Esophagus muscularis mucosa (tissue), 4 donors: ENCODE results near the gene BCAR1. TPM values are rescaled to one million over a fixed set of nuclear protein-coding genes. Genes with fewer than 3 reads are reported as not detected.
A peak's percentile ranks its signal among the peaks of the same experiment; 100 is the strongest.

Experiments used
- DNase-seq: peaks from one replicate; pipeline ENCODE4 v3.0.0-alpha.2; 2017; ENCODE audit errors: extremely low spot score
- H3K27ac ChIP-seq, 4 donors: fragments of 200-600 bp; sonication (generic); replicated peaks in 1 of 4; 1 replicate in 3 of 4; 2 replicates in 1 of 4; pipeline ENCODE4 v1.5.1; 2016 to 2019; ENCODE audit warnings: mild to moderate bottlenecking in 1 of 4
- H3K27me3 ChIP-seq, 4 donors: fragments of 200-600 bp; sonication (generic); one replicate each; pipeline versions ENCODE4 v1.5.1 to v1.6.0; 2016 to 2019
- H3K36me3 ChIP-seq, 4 donors: fragments of 200-600 bp; sonication (generic); one replicate each; pipeline ENCODE4 v1.5.1; 2016 to 2019
- H3K4me1 ChIP-seq, 4 donors: fragments of 200-600 bp; sonication (generic); one replicate each; pipeline ENCODE4 v1.5.1; 2016 to 2019
- H3K4me3 ChIP-seq, 4 donors: fragments of 200-600 bp; sonication (generic); 1 replicate in 2 of 4; 2 replicates in 2 of 4; pipeline ENCODE4 v1.5.1; 2016 to 2019; ENCODE audit warnings: mild to moderate bottlenecking in 4 of 4, moderate library complexity in 1 of 4
- H3K9me3 ChIP-seq, 4 donors: fragments of 200-600 bp; sonication (generic); 1 replicate in 3 of 4; 2 replicates in 1 of 4; pipeline ENCODE4 v1.5.1; 2016 to 2019
- CTCF ChIP-seq, 3 experiments: fragments of 200-600 bp in 2 of 3; fragments of 450-650 bp in 1 of 3; sonication (generic) in 2 of 3; IDR thresholded peaks; one replicate each; pipeline ENCODE4 v1.5.1; 2017 to 2019; ENCODE audit warnings: antibody characterized with exemption in 3 of 3, mild to moderate bottlenecking in 2 of 3, moderate library complexity in 1 of 3
- EP300 ChIP-seq: sonication (generic); formaldehyde crosslinking; IDR thresholded peaks from one replicate; pipeline ENCODE4 v1.6.1; 2017; ENCODE audit warnings: antibody characterized with exemption
- POLR2A ChIP-seq: fragments of 450-650 bp; IDR thresholded peaks from one replicate; pipeline ENCODE4 v1.6.1; 2017; ENCODE audit warnings: antibody characterized with exemption, moderate library complexity, mild to moderate bottlenecking, low read depth
- POLR2AphosphoS5 ChIP-seq, 2 donors: sonication (generic); formaldehyde crosslinking; IDR thresholded peaks; one replicate each; pipeline ENCODE4 v1.6.1; 2017; ENCODE audit warnings: antibody characterized with exemption in 2 of 2
- WGBS: methylation state at CpG from one replicate; pipeline ENCODE4 v1.1.5; 2018; 5-methylcytosine and 5-hydroxymethylcytosine counted together
- intact Hi-C: fragments of 100-400 bp; cut with DNase I; formaldehyde crosslinking; loops from one replicate; pipeline ENCODE4 v1.15.1; 2023
- total RNA-seq, 4 donors: library from RNA; depleted of rRNA; stranded (reverse); fragments of >200 nt; gene quantifications; one replicate each; pipeline versions ENCODE4 v1.1.0 to v1.2.1, GENCODE V29; 2016

The BCAR1 gene
- total RNA-seq, 4 donors from 2014 or later = 31.6 to 67.1 (median 54.8) TPM

GRCh38 chr16:75236736-75237397 is 14.6 kb downstream of the BCAR1 start:
- Histone ChIP-seq H3K4me3 (no peak overlapping the region), H3K36me3 (peaks cover 10 to 74% (median 57%) of the 10 kb centered on the region in 4 donors), H3K4me1 (peaks cover 51 to 64% (median 59%) of the 10 kb centered on the region in 4 donors), H3K9me3 (no peaks in the 10 kb centered on the region), H3K27ac (peak overlapping the region in 3 of 4 donors; percentile 14 to 85 (median 84)), H3K27me3 (no peaks in the 10 kb centered on the region)
- WGBS = 92% methylated on average over 11 of the region's 28 CpGs
- TF ChIP-seq POLR2AphosphoS5 (IDR thresholded peaks at IDR 0.05) (no peak), CTCF (IDR thresholded peaks at IDR 0.05) (no peak), POLR2A (no peak), EP300 (no peak)
- intact Hi-C loops = loop anchor here (5.0 kb wide), 1 partner anchor 70 kb away; no protein-coding TSS in a partner anchor
- DNase-seq = no peak

DNA sequence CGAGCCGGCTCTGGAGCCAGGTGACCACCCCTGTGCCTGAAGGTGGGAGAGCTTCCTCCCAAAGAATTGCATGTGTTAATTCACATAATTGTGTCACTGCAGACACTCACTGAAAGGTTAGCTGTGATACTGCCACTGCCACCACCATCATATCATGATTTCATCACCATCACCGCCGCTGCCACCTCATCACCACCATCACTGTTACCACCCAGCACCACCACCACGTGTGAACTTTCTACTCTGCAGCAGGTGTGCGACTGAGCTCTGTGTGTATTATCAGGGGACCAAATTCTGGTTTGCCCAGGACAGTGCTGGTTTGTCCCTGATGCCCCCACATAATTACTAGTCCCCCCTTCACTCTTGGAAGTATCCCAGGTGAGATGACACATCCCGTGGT is 15.2 kb downstream of the BCAR1 start:
- 83% methylated on average over 7 of the region's 7 CpGs for WGBS
- H3K4me1 ChIP-seq = peaks cover 51 to 64% (median 56%) of the 10 kb centered on the region in 4 donors
- no peak for TF ChIP-seq POLR2AphosphoS5 (IDR thresholded peaks at IDR 0.05)
- no peak for TF ChIP-seq EP300
- no peak for TF ChIP-seq CTCF (IDR thresholded peaks at IDR 0.05)
- TF ChIP-seq POLR2A = no peak
- peaks cover 10 to 74% (median 55%) of the 10 kb centered on the region in 4 donors for H3K36me3 ChIP-seq
- intact Hi-C loops = loop anchor here (5.0 kb wide), 1 partner anchor 71 kb away; no protein-coding TSS in a partner anchor
- no peak overlapping the region for H3K4me3 ChIP-seq
- H3K27ac ChIP-seq = no peak overlapping the region
- DNase-seq = no peak
- H3K9me3 ChIP-seq = no peaks in the 10 kb centered on the region
- H3K27me3 ChIP-seq = no peaks in the 10 kb centered on the region

DNA sequence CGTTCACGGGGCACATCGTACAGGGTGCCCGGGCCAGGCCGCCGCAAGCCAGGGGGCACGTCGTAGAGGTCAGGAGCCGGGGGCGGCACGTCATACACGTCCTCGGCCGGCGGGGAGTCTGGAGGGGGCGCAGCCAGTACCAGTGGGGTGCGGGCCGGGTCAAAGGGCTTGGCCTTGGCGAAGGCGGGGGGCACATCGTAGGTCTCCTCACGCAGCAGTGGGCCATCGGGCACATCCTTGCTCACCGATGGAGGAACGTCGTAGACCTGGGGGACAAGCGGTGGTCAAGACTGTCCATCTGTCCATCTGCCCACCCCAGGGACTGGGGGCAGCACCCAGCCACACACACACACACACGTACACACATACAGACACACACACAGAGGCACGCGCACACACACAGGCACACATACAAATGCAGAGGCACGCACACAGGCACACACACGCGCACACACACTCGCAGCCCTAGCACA is 15.7 kb downstream of the BCAR1 start:
- Histone ChIP-seq H3K9me3 (no peaks in the 10 kb centered on the region), H3K27ac (no peak overlapping the region), H3K4me3 (no peak overlapping the region), H3K4me1 (peaks cover 51 to 63% (median 54%) of the 10 kb centered on the region in 4 donors), H3K27me3 (no peaks in the 10 kb centered on the region), H3K36me3 (peaks cover 10 to 69% (median 53%) of the 10 kb centered on the region in 4 donors)
- 86% methylated on average over 24 of the region's 34 CpGs for WGBS
- TF ChIP-seq EP300 (no peak), CTCF (IDR thresholded peaks at IDR 0.05) (no peak)
- intact Hi-C loops = loop anchor here (5.0 kb wide), 1 partner anchor 72 kb away; no protein-coding TSS in a partner anchor
- no peak for DNase-seq

DNA sequence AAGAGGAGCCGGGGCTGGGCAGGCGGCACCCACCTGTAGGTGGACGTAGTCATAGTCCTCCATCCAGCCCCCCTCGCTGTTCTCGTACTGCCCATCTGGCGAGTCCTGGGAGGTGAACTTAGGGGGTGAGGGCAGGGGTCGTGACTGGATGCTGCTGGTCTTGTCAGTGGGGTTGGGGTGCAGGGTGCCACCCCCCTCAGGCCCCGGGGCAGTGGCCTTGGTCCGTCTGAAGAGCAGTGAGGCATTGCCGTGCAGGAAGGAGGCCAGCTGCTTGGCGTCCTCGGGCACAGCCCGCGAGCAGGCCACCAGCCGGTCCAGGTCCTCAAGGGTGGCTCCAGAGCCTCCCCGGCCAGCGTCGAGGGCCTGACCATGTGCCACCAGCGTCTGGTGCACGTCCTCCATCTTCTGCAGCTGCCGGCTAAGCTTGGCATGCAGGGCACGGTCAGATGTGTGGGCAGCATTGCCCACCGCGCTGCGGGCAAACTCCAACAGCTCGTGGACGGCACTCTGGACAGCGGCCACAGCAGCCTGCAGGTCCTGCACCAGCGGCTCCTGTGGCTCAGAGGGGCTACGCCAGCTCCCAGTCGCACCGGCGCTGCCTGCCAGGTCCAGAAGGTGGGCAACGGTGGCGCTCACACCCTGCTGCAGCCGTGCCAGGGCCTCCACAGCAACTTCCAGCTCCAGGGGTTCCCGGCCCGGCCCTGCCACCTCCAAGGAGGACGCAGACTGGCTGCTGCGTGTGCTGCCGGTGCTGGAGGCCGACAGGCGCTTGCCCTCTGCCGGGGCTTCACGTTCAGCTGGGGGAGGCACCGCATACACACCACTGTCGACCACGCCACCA is 16.3 kb downstream of the BCAR1 start:
- Histone ChIP-seq H3K27ac (peak overlapping the region; percentile 40 to 65 (median 60)), H3K4me3 (no peak overlapping the region), H3K9me3 (no peaks in the 10 kb centered on the region), H3K27me3 (no peaks in the 10 kb centered on the region), H3K4me1 (peaks cover 50 to 56% (median 52%) of the 10 kb centered on the region in 4 donors), H3K36me3 (peaks cover 10 to 64% (median 53%) of the 10 kb centered on the region in 4 donors)
- TF ChIP-seq POLR2A (no peak), POLR2AphosphoS5 (IDR thresholded peaks at IDR 0.05) (no peak), CTCF (IDR thresholded peaks at IDR 0.05) (no peak), EP300 (no peak)
- intact Hi-C loops = loop anchor here (5.0 kb wide), 1 partner anchor 72 kb away; no protein-coding TSS in a partner anchor
- no peak for DNase-seq
- 80% methylated on average over 22 of the region's 48 CpGs for WGBS
